GM21423 (cell line): ENCODE measurements around the gene PTPRD.
"Not testable (repeated sequence)": the region's sequence is repeated elsewhere in the genome, so short reads cannot be mapped to it uniquely, and the experiment has no call there.

Experiments used
- ATAC-seq: cut with Tn5 transposase; IDR thresholded peaks from one replicate; pipeline ENCODE4 v1.9.1; 2021; ENCODE audit warnings: mild to moderate bottlenecking, moderate library complexity; ENCODE audit not compliant: unreplicated experiment

The PTPRD gene

DNA sequence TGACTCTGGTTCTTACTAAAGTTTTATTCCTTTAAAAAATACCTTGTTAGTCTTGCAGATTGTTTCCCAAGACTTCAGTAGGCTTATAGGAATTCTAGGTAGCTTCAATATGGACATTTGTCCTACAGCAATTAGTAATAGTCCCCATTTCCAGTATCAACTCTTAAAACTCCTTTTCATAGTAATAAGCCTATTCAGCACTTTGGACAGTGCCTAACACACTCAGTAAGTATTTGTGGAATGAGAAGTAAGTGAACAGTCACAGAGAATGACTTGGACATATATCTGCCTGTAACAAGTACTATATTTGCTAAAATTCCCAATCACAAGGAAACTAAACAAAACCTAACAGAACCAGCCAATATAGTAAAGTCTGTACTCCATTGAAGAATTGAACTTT lies 1521.4 kb downstream of the PTPRD start:
- no peak for ATAC-seq

DNA sequence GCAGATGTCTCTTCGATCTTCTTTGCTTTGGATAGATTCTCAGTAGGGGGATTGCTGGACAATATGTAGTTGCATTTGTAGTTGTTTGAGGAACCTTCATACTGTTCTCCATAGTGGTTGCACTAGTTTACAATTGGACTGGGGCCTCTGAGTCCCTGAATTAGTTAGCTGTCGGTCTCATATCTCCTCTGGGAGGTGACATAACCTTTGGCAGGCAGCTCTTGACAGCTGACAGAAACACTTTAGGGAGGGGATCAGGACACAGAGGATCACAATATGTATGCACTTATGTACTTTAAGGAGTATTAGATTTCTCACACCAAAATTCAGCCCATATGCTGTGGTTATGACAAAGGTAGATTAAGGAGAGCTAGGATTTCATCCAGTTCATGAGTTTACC lies 1533.3 kb downstream of the PTPRD start:
- no peak for ATAC-seq

DNA sequence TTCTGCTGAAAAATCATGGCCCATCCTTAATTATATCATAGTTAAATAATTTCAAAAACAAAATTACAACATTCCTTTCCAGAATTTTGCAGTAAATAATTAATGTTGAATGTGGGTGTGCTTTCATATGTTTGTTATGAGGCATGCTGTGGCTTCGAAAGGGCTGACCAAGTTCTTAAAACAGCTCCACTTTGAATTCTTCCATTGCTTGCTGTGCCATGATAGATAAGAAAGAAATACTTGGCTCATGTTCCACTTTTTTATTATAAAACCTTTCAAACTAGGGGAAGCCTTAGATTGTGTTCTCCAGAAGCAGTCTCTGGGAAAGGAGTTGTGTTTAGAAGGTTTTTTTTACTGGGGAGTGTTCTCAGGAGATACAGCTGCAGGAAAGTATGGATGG lies 1534.5 kb downstream of the PTPRD start:
- no peak for ATAC-seq

DNA sequence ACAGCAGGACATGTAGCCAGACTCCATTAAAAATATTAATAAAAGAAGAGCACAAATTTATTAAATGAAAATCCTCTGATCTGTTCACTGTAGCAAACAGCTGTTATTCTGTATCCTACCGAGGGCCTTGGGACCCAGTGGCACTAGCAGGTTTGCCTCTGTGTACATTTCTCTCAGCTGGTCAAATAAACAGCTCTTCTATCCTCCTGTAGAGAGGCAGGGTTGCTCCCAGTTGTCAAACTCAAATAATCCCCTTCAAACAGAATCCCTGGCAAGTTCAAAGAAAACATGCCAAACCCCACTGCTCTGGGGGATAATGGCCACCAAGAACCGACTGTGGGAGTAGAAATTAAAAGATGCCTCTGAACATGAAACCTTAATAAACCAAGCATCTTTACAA lies 1551.2 kb downstream of the PTPRD start:
- ATAC-seq, result no peak

DNA sequence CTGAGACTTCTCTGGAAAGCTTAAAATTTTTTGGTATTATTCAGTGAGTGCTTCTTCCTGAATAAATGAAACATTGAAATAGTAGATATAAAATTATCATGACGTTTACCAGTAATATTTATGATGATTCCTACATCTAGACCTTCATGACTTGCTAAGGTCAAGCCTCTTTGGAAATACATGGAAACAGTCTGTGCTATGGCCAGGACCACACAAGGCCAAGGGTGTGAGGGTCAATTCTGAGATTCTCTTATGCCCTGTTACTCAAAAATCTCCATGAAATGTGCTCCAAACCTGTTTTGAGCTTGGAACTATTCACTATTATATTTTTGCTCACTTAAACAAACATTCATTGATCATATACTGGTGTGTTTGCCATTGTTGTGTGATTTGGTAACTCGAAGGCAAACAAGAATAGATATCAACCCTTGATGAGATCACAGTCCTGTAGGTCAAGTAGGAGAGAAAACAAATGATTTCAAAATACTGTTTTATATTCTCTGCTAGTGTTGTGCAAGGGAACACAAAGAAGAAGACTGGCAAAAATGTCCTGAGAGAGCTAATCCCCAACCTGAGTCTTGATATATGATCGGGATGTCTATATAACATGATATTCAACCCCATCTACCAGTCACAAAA lies 1558.3 kb downstream of the PTPRD start:
- no peak for ATAC-seq

DNA sequence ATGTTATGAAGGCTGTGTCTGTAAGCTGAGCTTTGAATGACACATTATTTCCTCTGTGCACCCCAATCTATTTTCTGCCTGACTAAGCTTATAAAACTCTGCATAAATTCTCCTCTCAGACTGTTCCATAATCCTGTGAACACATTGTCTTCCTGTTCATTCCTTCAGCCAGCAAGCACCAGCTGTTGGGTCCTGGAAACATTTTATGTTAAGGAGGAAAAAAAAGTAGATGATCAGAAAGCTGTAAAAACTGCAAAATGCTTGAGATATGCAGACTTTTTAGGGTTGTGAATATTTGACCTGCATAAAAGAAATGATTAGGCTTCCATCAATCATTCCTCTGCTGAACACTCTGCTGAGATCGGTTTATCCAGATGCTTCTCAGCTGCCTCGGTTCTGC lies 1567.2 kb downstream of the PTPRD start:
- ATAC-seq, result no peak

DNA sequence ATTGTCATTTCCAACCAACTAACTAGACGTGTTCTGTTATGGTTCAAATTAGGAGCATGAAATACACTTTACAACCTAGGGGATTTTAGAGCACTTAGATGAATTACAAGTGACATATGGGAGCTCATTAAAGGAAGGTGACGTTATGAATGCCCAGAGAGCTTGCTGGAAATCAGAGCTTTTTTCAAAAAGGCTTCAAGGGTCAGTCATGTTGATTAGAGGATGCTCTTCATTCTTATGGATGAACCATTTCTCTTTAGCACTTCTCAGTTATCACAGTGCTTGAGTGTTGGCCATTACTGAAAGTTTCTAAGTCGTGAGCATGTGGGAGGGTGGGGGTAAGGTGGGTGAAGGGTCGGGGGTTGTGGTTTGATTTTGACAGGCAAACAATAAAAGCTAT lies 1567.7 kb downstream of the PTPRD start:
- ATAC-seq, result no peak

DNA sequence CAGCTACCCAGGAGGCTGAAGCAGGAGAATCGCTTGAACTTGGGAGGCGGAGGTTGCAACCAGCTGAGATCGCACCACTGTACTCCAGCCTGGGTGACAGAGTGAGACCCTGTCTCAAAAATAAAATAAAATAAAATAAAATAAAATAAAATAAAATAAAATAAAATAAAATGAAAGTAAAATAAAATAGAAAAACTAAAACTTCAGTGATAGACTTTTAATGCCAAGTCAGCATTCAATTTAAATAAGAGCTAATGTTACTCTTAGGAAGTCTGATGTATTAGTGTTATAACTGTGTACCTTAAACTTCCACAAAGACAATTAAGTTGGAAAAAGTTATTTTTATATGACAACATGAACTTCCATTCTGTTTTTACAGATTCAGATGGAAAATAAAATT lies 1569.0 kb downstream of the PTPRD start:
- ATAC-seq, result not testable (repeated sequence)

DNA sequence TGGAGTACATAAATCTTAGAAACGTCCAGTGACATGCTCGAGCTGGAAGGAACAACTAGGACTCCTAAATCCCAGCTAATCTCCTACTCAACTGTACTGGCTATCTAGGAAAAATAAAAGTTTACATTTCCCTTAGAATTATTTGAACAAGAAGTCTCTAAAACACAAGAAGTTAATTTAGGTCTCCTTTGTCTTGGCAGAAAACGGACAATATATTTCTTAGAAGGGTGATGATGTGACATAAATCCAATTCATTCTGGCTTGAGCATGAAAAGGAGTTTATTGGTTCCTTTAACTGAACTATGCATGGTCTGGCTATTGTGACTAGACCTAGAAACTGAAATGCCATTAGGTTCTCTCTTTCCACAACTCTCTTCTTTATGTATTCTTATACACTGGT lies 1571.0 kb downstream of the PTPRD start:
- ATAC-seq, result no peak

DNA sequence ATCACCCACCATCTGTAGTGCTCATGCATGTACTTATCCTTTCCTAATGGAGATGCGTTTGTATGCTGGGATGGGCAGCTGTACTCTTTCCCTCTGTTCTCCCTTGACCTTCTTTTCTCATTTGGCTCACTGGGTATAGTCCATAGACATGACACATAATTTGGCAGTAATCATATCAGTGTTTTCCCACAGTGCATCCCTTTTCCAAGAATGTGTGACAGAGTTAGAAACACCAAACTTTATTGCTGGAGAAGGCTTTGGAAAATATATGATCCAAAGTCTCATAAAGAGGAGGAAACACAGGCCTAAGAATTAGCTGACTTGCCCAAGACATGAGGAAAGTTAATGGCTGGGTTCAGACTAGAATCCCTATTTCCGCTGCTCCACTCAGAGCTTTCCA lies 1579.8 kb downstream of the PTPRD start:
- no peak for ATAC-seq

DNA sequence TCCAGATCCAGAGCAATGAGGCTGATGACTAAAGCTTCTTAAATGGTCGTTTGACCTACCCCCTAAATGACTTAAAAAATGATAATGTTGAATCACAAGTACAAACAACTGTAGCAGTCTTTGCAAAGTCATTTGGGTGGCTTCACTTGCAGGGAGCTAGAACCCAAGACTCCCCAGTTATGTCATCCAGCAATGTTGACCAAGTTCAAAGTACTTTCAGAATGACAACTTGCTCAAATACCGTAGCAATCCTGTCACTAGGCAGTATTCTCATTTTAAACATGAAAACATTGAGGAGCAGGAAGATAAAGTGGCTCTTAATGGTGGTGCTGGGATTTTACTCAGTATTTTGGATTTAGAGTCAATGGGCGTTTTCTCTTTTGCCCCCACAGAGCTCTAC lies 1596.2 kb downstream of the PTPRD start:
- no peak for ATAC-seq

DNA sequence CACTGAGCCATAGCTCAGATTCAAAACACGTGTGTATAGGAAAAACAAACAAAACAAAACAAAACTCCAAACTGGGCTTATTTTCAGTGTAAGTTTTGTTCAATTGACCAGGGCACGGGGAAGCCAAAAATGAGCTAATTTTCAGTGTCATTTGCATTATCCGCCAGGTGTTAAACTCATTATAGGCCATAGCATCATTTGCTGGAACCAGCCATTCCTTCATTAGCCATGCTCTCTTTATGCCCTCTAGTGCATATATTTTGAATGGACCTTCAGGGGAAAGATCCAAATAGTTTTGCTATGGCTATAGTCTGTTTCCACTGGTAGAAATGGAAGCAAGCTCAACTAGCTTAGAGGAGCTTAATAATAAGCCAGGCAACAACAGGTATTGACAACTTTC lies 1608.0 kb downstream of the PTPRD start:
- no peak for ATAC-seq

DNA sequence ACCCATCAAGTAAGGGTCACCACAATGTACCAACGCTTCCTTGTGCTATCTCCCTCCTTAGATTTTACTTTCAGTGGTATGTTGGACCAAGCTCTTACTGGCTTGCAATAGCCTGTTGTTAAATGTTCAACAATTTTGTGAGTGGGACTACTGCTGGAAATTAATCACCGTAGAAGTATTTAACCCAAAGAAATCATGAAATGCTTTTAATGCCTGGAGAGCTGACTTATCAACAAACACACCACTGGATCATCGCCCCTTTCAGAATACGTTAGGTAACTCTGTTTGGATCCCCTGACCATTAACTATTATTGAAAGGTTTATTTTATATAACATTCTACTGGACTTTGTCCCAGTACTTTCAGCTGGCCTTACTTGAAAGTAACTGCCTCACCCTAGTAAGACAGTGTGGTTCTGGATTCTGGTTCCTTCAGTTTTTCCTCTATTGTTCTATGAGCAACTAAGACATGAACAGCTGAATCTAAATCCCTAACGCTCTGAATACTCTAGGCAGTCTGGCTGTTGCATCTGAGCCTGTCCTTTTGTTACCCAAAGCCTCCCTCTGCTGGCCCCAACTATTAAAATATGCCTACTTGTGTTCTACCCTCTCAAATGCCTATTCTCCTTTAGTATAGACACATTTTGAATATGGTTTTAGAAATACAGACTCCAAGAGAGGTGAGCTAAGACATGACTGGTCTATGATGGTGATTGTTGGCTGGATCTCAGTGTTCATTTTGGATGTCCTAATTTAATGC lies 1609.8 kb downstream of the PTPRD start:
- ATAC-seq, result no peak

DNA sequence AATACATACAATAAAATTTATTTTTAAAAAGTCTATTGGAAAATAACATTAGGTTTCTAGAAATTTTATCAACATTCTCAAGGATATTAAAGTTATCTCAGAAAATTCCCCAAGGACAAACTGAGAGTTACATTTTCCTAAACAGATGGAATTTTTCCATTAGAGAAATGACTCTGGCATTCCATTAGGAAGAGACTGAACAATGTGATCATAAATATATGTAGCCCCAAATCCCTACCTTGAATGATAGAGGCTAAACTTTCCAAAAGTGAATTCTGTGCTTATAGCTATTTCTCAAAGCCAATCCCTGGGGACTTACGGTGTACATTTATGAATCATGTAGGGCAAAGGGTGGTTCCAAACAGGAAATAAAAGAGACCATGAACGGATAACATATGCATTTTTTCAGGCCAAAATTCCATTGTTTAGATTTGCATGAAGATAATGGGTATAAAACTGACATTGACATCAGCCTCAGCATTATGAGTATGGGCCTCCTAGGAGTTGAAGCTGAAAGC lies 1632.2 kb downstream of the PTPRD start:
- ATAC-seq, result no peak

DNA sequence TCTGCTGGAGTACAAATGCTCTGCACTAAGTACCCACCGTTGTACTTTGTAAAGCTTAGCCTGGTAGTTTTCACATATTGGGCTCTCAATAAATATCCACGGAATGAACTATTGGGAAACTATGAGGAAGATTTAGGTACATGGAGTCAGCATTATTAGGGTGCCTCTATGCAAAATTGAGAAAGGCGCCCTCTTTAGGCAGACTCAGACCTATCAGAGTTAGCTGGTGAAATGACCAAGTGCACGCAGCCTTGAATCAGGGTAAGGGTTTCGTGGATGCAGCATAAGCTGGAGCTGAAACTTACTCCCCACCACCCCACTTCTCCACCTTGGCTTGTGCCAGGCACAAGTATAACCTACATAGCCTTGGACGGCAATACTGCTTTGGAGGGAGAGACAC lies 1634.5 kb downstream of the PTPRD start:
- ATAC-seq, result no peak

DNA sequence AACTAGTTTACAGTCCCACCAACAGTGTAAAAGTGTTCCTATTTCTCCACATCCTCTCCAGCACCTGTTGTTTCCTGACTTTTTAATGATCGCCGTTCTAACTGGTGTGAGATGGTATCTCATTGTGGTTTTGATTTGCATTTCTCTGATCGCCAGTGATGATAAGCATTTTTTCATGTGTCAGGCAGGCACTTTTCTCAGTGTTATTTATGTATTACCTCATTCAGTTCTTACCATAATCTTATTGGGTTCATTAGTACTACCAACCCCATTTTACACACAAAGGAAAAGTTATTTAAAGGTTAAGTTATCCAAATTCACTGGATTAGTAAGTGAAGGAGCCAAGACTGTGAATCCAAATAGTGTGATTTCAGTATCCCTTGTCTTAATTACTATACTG lies 1644.5 kb downstream of the PTPRD start:
- not testable (repeated sequence) for ATAC-seq

DNA sequence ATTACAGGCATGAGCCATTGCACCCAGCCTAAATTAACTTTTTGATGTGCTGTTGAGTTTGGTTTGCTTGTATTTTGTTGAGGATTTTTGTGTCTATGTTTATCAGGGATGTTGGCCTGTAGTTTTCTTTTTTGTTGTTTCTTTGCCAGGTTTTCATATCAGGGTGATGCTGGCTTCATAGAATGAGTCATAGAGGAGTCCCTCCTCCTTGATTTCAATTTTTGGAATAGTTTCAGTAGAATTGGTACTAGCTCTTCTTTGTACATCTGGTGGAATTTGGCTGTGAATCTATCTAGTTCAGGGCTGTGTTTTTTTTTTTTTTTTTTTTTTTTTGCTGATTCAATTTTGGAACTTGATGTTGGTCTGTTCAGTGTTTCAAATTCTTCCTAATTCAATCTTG lies 1648.9 kb downstream of the PTPRD start:
- no peak for ATAC-seq

DNA sequence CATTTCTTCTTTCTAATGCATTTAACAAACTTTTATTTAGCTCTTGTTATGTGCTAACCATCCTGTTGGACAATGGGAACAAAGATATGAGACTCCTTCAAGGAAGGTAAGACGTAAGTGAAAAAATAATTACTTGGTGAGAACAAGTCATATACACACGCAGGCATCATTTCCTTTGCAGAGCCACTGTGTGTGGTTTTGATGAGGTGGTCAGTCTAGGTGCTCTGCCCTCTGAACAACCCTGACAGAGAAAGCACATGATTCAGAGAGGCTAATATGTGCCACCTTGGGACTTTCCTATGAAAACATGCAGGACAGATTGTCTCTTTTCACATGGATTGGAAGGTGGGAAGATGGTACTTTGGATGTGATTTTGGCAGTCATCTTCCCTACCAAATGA lies 1650.7 kb downstream of the PTPRD start:
- ATAC-seq, result no peak

DNA sequence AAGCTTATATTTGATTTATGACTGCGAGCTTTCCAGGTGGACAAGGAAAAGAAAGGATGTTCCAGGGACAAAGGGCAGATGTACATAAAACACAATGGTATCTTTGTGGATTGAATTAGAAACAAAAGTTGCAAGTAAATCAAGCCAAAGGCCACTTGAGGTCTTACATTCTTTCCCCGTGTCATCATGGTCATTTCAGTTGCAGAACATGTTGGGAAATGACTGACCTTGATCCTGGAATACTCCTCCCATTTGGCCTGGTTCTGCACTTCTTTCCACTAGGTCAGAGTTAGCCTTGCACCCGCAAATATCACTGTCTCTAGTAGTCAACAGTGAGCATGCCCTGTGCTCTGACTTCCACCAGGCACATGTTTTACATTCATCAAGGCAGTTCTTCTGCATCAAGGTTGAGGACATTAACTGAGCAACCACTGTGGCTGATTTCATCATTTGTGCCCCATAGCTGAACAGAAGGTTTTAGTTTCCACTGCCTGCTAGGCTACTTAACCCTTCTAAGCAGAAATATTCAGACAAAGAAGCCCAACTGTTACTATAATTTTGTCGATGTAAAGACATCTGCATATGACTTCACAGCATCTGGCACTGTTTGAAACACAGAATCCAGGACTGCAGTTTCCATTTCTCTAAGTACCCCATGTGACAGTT lies 1651.5 kb downstream of the PTPRD start:
- ATAC-seq, result no peak

DNA sequence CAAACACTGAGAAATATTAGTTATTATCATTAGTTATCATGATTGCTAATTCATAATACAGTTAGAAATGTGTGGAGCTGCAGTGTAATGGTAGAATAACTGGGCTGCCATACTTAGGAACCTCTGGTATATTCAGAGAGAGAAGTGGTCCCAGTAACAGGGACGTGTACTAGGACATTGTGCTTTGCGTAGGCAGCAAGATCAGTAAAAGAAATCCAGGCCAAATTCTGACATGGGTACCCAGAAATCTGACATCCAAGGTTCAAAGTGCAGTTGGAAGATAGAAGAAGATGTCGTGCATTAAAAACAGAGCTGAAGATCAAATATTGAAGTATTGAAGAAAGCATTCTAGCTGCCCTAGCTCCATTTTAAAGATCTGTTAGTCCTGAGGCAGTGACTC lies 1652.5 kb downstream of the PTPRD start:
- no peak for ATAC-seq

DNA sequence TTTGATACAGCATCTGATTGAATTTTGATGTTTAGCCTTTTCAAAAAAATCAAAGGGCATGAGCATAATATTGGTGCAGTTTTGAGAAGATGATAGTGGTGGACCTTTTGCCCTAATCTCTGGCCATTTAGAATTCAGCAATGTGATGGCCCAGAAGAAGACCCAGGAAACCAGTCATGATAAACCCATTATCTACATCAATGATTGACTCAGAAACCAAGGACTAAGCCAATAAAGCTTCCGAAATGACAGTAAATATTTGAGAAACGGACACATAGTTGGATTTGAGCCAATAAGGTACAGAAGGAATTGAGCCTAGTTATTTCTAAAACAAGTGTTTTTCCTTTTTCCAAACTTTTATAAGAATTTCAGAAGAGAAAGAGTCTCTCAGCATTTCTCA lies 1654.4 kb downstream of the PTPRD start:
- ATAC-seq, result no peak

DNA sequence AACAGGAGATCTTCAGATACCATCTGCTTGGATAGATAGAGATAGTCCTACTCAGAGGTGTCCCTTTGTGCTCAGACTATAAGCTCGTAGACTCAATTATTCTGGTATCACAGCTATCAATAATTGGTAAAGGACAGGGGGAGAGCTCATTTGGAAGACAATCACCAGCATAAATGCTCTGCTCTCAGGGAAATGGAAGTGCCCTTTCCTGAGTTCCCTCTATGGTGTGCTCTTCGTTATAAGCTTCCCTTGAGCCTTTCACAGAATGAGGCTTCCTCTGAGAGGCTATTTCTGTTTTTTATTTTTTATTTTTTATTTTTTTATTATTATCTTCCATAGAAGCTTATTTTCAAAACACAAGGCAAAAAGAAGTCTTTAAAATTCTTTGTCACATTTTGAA lies 1657.5 kb downstream of the PTPRD start:
- no peak for ATAC-seq
